HUES6 (cell line): ENCODE results near the gene NUDT14.

Experiments used
- H3K27ac ChIP-seq: 2 replicates; pipeline ENCODE4 v1.7.0; 2013; ENCODE audit warnings: low read depth, mild to moderate bottlenecking, low read length, inconsistent platforms
- H3K27me3 ChIP-seq: 2 replicates; pipeline ENCODE4 v1.6.1; 2013; ENCODE audit warnings: low read length; ENCODE audit not compliant: control insufficient read depth, insufficient read depth
- H3K36me3 ChIP-seq: 2 replicates; pipeline ENCODE4 v1.6.1; 2013; ENCODE audit warnings: low read length; ENCODE audit not compliant: control insufficient read depth, insufficient read depth
- H3K4me1 ChIP-seq: 2 replicates; pipeline ENCODE4 v1.6.1; 2013; ENCODE audit warnings: low read length; ENCODE audit not compliant: control insufficient read depth, insufficient read depth
- H3K4me3 ChIP-seq: 2 replicates; pipeline ENCODE4 v1.5.1; 2013; ENCODE audit warnings: low read depth, low read length
- H3K9ac ChIP-seq: one replicate; pipeline ENCODE4 v1.6.1; 2013; ENCODE audit warnings: mild to moderate bottlenecking, low read length
- H3K9me3 ChIP-seq: 2 replicates; pipeline ENCODE4 v1.6.1; 2013; ENCODE audit warnings: low read depth, low read length; ENCODE audit not compliant: control insufficient read depth, insufficient read depth

The NUDT14 gene

GRCh38 chr14:105172476-105172875 lies 8.6 kb downstream of the NUDT14 start:
- peaks cover 13% of the 10 kb centered on the region for H3K27me3 ChIP-seq
- no peaks in the 10 kb centered on the region for H3K9me3 ChIP-seq
- H3K4me3 ChIP-seq: no peak overlapping the region
- 0 out of 2 replicates have a peak, but pooled peaks cover 3% of the 10 kb centered on the region for H3K36me3 ChIP-seq
- no peak overlapping the region for H3K9ac ChIP-seq
- peaks cover 19% of the 10 kb centered on the region for H3K4me1 ChIP-seq
- no peak overlapping the region for H3K27ac ChIP-seq

GRCh38 chr14:105171004-105171673 lies 10.0 kb downstream of the NUDT14 start:
- H3K27me3 ChIP-seq: peaks cover 25% of the 10 kb centered on the region
- H3K9ac ChIP-seq: no peak overlapping the region
- no peak overlapping the region for H3K27ac ChIP-seq
- H3K36me3 ChIP-seq: 0 out of 2 replicates have a peak, but pooled peaks cover under 1% of the 10 kb centered on the region
- no peak overlapping the region for H3K4me3 ChIP-seq
- H3K9me3 ChIP-seq: no peaks in the 10 kb centered on the region
- H3K4me1 ChIP-seq: peaks cover 19% of the 10 kb centered on the region

- Histone ChIP-seq H3K9ac (no peak overlapping the region), H3K4me1 (peaks cover 29% of the 10 kb centered on the region), H3K9me3 (no peaks in the 10 kb centered on the region), H3K36me3 (no peaks in the 10 kb centered on the region), H3K27me3 (peaks cover 29% of the 10 kb centered on the region), H3K4me3 (no peak overlapping the region), H3K27ac (no peak overlapping the region)
These were observed 11.1 kb downstream of the NUDT14 start for GRCh38 chr14:105169776-105170655.

- Histone ChIP-seq H3K27me3 (peaks cover 29% of the 10 kb centered on the region), H3K9ac (no peak overlapping the region), H3K4me3 (peak overlapping the region; percentile 60), H3K4me1 (peaks cover 33% of the 10 kb centered on the region), H3K27ac (no peak overlapping the region), H3K9me3 (no peaks in the 10 kb centered on the region), H3K36me3 (no peaks in the 10 kb centered on the region)
These were observed 12.1 kb downstream of the NUDT14 start for GRCh38 chr14:105168979-105169507.

GRCh38 chr14:105168496-105168978 lies 12.6 kb downstream of the NUDT14 start, which contains the start of gene JAG2:
Gene JAG2, minus strand, starts transcription at chr14:105168776. Its CDS starts 356 bp downstream, at chr14:105168420.
- peaks cover 29% of the 10 kb centered on the region for H3K27me3 ChIP-seq
- no peak within 1 kb of the TSS for H3K27ac ChIP-seq
- H3K4me3 ChIP-seq: peak within 1 kb of the TSS; percentile 65
- H3K9me3 ChIP-seq: no peaks in the 10 kb centered on the region
- no peaks in the 10 kb centered on the region for H3K36me3 ChIP-seq
- H3K9ac ChIP-seq: peak within 1 kb of the TSS; percentile 23
- H3K4me1 ChIP-seq: peaks cover 33% of the 10 kb centered on the region

- Histone ChIP-seq H3K9ac (peak overlapping the region; percentile 23), H3K27me3 (peaks cover 29% of the 10 kb centered on the region), H3K9me3 (no peaks in the 10 kb centered on the region), H3K27ac (no peak overlapping the region), H3K4me3 (peak overlapping the region; percentile 65), H3K36me3 (no peaks in the 10 kb centered on the region), H3K4me1 (peaks cover 36% of the 10 kb centered on the region)
These were observed 13.1 kb downstream of the NUDT14 start for GRCh38 chr14:105168093-105168420.

- Histone ChIP-seq H3K27ac (no peak overlapping the region), H3K9ac (peak overlapping the region; percentile 23), H3K9me3 (no peaks in the 10 kb centered on the region), H3K4me3 (peak overlapping the region; percentile 65), H3K36me3 (no peaks in the 10 kb centered on the region), H3K27me3 (peaks cover 29% of the 10 kb centered on the region), H3K4me1 (peaks cover 42% of the 10 kb centered on the region)
These were observed 13.6 kb downstream of the NUDT14 start for GRCh38 chr14:105167303-105168092.

GRCh38 chr14:105166571-105167302 lies 14.4 kb downstream of the NUDT14 start:
- Histone ChIP-seq H3K27me3 (peaks cover 29% of the 10 kb centered on the region), H3K4me3 (no peak overlapping the region; the same call in 1 of the 2 replicates), H3K9ac (no peak overlapping the region), H3K9me3 (no peaks in the 10 kb centered on the region), H3K4me1 (peaks cover 42% of the 10 kb centered on the region), H3K27ac (no peak overlapping the region), H3K36me3 (no peaks in the 10 kb centered on the region)

GRCh38 chr14:105165761-105166485 lies 15.2 kb downstream of the NUDT14 start:
- H3K4me1 ChIP-seq: peaks cover 36% of the 10 kb centered on the region
- H3K9me3 ChIP-seq: no peaks in the 10 kb centered on the region
- H3K4me3 ChIP-seq: no peak overlapping the region
- peaks cover 29% of the 10 kb centered on the region for H3K27me3 ChIP-seq
- no peak overlapping the region for H3K27ac ChIP-seq
- H3K36me3 ChIP-seq: no peaks in the 10 kb centered on the region
- H3K9ac ChIP-seq: no peak overlapping the region
